Caki2 (cell line): ENCODE measurements around the gene PDZD2. TPM values are rescaled to one million over a fixed set of nuclear protein-coding genes. Genes with fewer than 3 reads are reported as not detected.

ENCODE experiments used
- DNase-seq: peaks from one replicate; pipeline ENCODE4 v3.0.0-alpha.2; 2015; ENCODE audit warnings: low read depth
- in situ Hi-C: cut with HindIII; loops from 2 replicates; pipeline ENCODE4 v1.10.0; 2016; ENCODE audit warnings: low sequenced_read_pairs, low pct_unique_long_range_greater_than_20kb, mixed read lengths
- total RNA-seq: library from RNA; depleted of rRNA; stranded (reverse); fragments of >200 nt; shearing (Covaris generic); gene quantifications from 2 replicates; pipeline ENCODE4 v1.2.3, GENCODE V29; 2014; ENCODE audit warnings: low replicate concordance; rRNA removed

Gene PDZD2
- total RNA-seq, 1 experiment from 2014 or later = 0.17 TPM

GRCh38 chr5:32160228-32160627 is 521.3 kb downstream of the PDZD2 start:
- no peak for DNase-seq
- in situ Hi-C loops = no loop called here

Other genes with a start within 250 kb of the PDZD2 start
- 21.6 and 92.0 TPM in 2 replicates for gene DROSHA, start 107.0 kb upstream of the PDZD2 start, total RNA-seq
- gene C5orf22, start 106.8 kb upstream of the PDZD2 start, total RNA-seq = 0.64 and 2.2 TPM in 2 replicates